DND-41 (cell line): ENCODE data around the gene RAPGEF1.

Source experiments
- EZH2 ChIP-seq: IDR thresholded peaks from 3 replicates; pipeline ENCODE4 v1.6.1; 2012; ENCODE audit warnings: borderline replicate concordance, low read depth, mild to moderate bottlenecking, moderate library complexity, low read length, inconsistent platforms; ENCODE audit not compliant: severe bottlenecking
- TF ChIP-seq, protein P1 (sequence below): IDR thresholded peaks from 2 replicates; pipeline ENCODE4 v1.5.1; 2012; ENCODE audit warnings: borderline replicate concordance, low read length, moderate library complexity, mild to moderate bottlenecking; ENCODE audit not compliant: poor library complexity, severe bottlenecking; ENCODE audit errors: extremely low read depth

DNA sequence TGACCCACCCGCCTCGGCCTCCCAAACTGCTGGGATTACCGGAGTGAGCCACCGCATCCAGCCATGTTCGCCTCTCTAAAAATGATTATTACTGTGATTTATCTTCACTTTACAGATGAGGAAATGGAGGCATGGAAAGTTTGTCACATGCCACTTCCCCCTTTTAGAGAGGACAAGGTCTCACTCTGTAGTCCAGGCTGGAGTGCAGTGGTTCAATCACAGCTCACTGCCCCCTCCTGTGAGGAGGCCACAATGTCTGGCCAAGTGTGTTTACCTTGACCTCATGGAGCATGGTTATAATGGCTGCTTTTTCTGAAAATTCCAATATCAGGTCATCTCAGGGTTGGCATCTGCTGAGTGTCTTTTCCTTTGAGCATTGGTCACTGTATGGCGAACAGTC lies 187.8 kb downstream of the RAPGEF1 start:
- TF ChIP-seq, protein P1, sequence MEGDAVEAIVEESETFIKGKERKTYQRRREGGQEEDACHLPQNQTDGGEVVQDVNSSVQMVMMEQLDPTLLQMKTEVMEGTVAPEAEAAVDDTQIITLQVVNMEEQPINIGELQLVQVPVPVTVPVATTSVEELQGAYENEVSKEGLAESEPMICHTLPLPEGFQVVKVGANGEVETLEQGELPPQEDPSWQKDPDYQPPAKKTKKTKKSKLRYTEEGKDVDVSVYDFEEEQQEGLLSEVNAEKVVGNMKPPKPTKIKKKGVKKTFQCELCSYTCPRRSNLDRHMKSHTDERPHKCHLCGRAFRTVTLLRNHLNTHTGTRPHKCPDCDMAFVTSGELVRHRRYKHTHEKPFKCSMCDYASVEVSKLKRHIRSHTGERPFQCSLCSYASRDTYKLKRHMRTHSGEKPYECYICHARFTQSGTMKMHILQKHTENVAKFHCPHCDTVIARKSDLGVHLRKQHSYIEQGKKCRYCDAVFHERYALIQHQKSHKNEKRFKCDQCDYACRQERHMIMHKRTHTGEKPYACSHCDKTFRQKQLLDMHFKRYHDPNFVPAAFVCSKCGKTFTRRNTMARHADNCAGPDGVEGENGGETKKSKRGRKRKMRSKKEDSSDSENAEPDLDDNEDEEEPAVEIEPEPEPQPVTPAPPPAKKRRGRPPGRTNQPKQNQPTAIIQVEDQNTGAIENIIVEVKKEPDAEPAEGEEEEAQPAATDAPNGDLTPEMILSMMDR: no peak
- TF ChIP-seq EZH2: no peak
